Activated CD4-positive, CD25-positive, alpha-beta regulatory T cell treated with anti-CD3 and anti-CD28 coated beads, Interleukin-2, amount 50 U/mL, for 16 hours (primary cell): ENCODE results near the gene CCDC90B.
"Not testable (repeated sequence)": the region's sequence is repeated elsewhere in the genome, so short reads cannot be mapped to it uniquely, and the experiment has no call there.

Source experiments
- DNase-seq: peaks from one replicate; pipeline ENCODE4 v3.0.0-alpha.2; 2020; ENCODE audit warnings: low read depth, low spot score

The CCDC90B gene

GRCh38 chr11:83287631-83288030 is 1.5 kb upstream of the CCDC90B start:
- no peak for DNase-seq

- DNase-seq = no peak
These were observed 906 bp downstream of the CCDC90B start for GRCh38 chr11:83285151-83285770.

- no peak for DNase-seq
These were observed 1.5 kb downstream of the CCDC90B start for GRCh38 chr11:83284501-83285150.

GRCh38 chr11:83282084-83282716 is 4.0 kb downstream of the CCDC90B start:
- DNase-seq = no peak

- no peak for DNase-seq
These were observed 5.9 kb downstream of the CCDC90B start for GRCh38 chr11:83280256-83280655.

GRCh38 chr11:83278351-83278750 is 7.8 kb downstream of the CCDC90B start:
- no peak for DNase-seq

GRCh38 chr11:83275888-83276641 is 10.1 kb downstream of the CCDC90B start:
- no peak for DNase-seq

- no peak for DNase-seq
These were observed 13.5 kb downstream of the CCDC90B start for GRCh38 chr11:83272627-83273026.

- DNase-seq = not testable (repeated sequence)
These were observed 14.4 kb downstream of the CCDC90B start for GRCh38 chr11:83271734-83272133.

- DNase-seq = not testable (repeated sequence)
These were observed 17.1 kb downstream of the CCDC90B start for GRCh38 chr11:83269080-83269479.

GRCh38 chr11:83265331-83265730 is 20.8 kb downstream of the CCDC90B start:
- no peak for DNase-seq

GRCh38 chr11:83259559-83259958 is 26.6 kb downstream of the CCDC90B start:
- no peak for DNase-seq

GRCh38 chr11:83257761-83258168 is 28.4 kb downstream of the CCDC90B start:
- DNase-seq = no peak

- no peak for DNase-seq
These were observed 29.4 kb downstream of the CCDC90B start for GRCh38 chr11:83256602-83257340.

GRCh38 chr11:83255366-83255765 is 30.8 kb downstream of the CCDC90B start:
- no peak for DNase-seq

- DNase-seq = no peak
These were observed 33.2 kb downstream of the CCDC90B start for GRCh38 chr11:83252941-83253340.

- DNase-seq = no peak
These were observed 33.9 kb downstream of the CCDC90B start for GRCh38 chr11:83252266-83252665.

- DNase-seq = no peak
These were observed 36.1 kb downstream of the CCDC90B start for GRCh38 chr11:83249972-83250593.

GRCh38 chr11:83249445-83249844 is 36.7 kb downstream of the CCDC90B start:
- DNase-seq = no peak

- DNase-seq = no peak
These were observed 44.7 kb downstream of the CCDC90B start for GRCh38 chr11:83241291-83241946.

- no peak for DNase-seq
These were observed 48.1 kb downstream of the CCDC90B start for GRCh38 chr11:83238111-83238510.
